DMS114 treated with DMSO at 0.1 percent for 48 hours (cell line): ENCODE measurements around the gene B4GALT4.
"Not testable (repeated sequence)": the region's sequence is repeated elsewhere in the genome, so short reads cannot be mapped to it uniquely, and the experiment has no call there.

Experiments
- DNase-seq: peaks from one replicate; lab custom pipeline; 2025; ENCODE audit not compliant: unreplicated experiment; lab: John Stamatoyannopoulos, UW

The B4GALT4 gene

DNA sequence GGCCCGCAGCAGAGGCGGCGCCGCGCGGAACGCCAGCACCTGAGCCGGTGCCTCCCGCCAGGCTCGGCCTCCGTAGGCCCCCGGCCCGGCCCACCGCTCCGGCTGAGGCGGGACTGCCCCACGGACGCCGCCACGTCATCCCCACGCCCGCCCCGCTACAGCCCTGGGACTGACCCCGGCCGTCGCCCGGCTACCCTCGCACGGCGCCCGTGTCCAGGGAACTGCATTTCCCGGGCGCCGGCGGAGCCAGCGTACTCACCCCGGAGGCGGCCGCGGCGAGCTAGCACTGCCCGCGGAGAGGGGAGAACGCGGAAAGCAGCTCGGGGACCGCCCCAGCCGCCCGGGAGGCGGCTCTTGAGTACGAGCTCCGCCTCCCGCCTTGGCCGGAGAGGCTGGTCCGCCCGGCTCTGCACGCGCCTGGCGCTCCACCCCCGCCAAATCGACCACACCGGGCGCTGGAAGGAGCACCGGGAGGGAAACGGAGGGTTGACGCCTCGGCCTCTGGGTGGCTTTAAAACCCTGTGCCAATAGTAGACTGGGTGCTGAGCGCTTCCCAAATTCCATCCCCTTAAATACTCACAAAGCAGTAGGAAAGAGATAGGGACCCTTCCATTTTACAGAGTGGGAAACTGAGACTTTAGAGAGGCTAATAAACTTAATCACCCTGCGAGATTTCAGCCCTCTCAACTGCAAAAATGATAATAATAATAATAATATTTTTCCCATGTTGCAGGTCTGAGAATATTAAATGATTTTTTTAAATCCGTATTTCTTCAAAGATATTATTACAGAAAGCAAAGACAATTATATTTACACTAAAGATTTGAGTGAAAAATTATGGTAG lies at the start of gene B4GALT4:
TSS of gene B4GALT4 (minus strand) at position 288 of the 844 bp plus-strand sequence. CDS start 10,779 bp downstream, outside the sequence.
- DNase-seq = peak; percentile 59

DNA sequence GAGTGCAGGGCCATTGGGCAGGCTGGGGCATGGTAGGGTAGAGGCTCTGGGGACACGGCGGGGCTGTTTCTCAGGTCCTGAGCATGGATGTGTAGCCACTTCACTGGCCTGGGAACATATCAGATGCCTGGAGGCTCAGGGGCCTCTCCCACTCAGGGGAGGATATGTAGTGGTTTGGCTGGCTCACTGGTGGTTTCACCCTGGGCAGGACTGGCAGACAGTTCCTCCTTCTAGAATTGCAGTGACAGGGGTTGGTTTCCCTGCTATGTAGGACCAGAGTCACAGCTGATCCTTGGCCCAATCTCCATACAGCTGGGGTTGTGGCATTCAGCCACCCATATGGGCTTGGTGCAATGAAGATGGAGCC lies 48.7 kb upstream of the B4GALT4 start:
- no peak for DNase-seq

DNA sequence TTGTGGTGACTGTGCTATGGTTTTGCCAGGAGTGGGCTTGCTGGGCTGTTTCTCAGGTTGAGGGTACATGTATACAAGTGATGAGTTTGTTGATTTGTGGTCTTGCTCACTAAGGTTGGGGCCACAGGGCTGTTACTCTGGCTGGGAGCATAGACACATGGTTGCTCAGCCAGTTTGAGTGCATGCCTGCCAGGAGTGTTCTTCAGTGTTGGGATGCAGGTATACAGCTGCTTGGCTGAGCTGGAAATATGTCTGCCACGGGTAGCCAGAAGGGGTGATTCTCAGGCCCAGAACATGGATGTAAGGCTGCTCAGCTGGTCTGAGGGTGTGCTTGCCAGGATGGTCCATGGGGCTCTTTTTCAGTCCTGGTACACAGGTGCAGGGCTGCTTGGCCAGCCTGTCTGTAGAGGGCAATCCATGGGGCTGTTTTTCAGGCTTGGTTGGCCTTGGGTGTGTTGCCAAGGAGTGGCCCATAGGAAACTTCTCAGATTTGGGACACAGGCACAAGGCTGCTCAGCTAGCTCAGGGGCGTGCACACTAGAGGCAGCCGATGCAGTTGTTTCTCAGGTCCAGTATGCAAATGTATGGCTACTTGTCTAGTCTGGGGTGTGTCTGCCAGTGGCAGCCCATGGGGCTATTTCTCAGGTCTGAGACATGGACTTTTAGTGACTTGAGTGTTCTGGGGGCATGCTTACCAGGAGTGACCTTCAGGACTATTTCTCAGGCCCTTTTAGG lies 48.2 kb upstream of the B4GALT4 start:
- DNase-seq = no peak

DNA sequence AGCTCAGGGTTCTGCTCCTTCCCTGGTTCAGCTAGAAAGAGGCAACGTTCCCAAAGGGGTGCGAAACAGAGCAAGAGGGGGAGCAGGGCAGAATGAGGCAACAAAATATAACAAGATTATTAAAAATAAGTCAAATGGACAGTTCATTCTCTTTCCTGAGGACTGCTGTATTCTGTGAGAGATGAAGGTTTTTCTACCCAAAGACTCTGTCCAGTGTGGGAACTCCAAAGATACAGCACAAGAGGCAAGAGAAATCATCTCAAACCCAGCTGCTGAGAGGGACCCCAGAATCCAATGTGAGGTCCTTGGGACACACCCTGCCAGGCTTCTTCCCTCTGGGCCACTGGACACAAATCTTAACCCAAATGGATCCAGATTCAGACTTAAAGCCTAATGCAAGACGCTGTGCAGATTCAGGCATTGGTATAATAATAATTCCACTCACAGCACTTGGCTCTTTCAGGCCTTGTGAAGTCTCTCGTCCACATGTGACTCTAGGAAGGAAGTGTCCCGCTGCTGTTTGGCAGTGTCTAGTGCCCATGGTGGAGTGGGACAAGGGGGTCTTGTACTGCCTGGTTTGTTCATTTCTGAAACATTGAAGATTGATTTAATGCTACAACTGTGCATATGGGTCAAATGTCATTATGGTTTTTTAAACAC lies 39.0 kb upstream of the B4GALT4 start:
- DNase-seq = no peak

- no peak for DNase-seq
These were observed 38.5 kb upstream of the B4GALT4 start for GRCh38 chr3:119279101-119279554.

DNA sequence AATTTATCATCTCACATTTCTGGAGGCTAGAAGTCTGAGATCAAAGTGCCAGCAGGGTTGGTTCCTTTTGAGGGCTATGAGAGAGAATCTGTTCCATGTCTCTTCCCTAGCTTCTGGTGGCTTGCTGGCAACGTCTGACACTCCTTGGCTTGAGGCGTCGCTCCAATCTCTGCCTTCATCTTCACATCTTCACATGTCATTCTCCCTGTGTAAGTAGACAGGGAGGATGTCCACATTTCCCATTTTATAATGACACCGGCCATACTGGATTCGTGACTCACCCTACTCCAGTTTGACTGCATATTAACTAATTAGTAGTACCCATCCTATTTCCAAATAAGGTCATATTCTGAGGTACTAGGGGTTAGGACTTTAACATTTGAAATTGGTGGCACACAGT lies 36.0 kb upstream of the B4GALT4 start:
- no peak for DNase-seq

DNA sequence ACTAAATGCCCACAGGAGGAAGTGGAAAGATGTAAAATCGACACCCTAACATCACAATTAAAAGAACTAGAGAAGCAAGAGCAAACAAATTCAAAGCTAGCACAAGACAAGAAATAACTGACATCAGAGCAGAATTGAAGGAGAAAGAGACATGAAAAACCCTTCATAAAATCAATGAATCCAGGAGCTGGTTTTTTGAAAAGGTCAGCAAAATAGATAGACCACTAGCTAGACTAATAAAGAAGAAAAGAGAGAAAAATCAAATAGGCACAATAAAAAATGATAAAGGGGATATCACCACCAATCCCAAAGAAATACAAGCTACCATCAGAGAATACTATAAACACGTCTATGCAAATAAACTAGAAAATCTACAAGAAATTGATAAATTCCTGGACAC lies 29.5 kb upstream of the B4GALT4 start:
- not testable (repeated sequence) for DNase-seq

DNA sequence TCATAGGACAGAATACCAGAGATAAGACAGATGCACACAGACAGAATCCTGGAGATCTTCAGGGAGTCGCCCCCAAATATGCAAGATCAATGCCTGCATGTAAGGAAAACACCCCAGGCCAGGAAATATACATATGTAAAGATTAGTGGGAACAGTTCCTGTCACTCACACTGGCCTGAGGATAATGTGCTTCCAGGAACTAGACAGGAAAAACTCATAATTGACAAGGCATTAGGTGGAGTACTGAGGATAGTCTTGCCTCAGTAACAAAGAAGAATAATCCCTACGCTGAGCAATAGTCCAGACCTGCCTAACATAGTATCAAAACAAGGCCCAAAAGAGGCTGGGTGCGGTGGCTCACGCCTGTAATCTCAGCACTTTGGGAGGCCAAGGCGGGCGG lies 20.4 kb upstream of the B4GALT4 start:
- DNase-seq = no peak

GRCh38 chr3:119259821-119260220 lies 19.1 kb upstream of the B4GALT4 start:
- DNase-seq = no peak

DNA sequence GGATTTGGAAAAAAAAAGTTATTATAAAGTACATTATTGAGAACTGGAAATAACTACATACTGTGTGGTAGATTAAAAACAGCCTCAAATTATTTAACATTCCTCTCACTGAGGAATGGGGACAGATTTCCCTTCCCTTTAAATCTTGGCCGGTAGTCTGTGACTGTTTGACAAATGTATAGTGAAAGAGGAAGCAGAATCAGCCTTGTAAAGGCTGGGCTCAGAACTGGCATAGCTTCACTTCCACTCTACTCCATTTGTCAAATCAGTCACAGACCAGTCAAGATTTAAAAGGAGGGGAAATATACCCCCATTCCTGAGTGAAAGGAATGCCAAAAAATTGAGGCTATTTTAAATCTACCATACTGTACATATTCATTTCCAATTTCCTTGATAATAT lies 18.2 kb upstream of the B4GALT4 start:
- DNase-seq = no peak

DNA sequence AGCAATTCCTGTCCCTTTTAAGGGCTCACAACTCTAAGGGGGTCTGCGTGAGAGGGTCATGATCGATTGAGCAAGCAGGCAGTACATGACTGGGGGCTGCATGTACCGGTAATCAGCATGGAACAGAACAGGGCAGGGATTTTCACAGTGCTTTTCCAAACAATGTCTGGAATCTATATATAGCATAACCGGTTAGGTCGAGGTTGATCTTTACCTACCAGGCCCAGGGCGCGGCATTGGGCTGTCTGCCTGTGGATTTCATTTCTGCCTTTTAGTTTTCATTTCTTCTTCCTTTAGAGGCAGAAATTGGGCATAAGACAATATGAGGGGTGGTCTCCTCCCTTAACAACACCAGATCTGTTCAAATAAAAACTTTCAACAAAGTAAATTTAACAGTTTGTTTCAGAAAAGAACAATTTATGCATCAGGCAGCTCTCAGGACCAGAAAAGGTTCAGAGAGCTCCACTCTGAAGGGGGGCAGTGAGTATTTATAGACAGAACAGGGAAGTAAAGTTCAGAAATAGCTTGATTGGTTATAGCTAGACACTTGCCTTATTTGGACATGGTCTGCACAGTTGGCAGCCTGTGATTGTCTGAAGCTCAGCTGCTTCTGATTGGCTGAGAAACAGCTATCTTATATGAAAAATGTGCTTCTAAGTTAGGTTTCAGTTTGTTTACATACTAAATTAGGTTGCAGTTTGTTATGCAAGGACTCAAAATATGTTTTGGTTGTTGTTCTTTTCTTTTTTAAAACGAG lies 17.2 kb upstream of the B4GALT4 start:
- no peak for DNase-seq

GRCh38 chr3:119257111-119257510 lies 16.4 kb upstream of the B4GALT4 start:
- no peak for DNase-seq

- DNase-seq = no peak
These were observed 14.5 kb upstream of the B4GALT4 start for GRCh38 chr3:119255214-119255613.

DNA sequence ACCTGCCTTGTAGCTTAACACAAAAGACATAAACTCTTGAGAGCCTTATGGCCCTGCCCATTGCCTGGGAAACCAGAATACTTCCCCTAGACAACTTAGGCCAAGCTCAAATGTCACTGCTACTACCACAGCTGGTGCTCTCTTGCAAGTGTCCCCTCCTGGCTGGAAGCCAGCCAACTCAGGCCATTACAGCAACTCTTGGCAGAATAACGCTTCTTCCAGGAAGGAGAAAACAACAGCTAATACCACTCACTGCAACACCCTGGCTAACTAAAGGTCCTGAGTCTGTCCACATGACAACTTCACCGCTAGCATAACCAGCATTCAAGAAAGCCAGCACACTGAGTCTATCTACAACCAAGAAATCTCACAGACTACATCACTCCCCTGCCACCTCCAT lies 5.1 kb upstream of the B4GALT4 start:
- no peak for DNase-seq

DNA sequence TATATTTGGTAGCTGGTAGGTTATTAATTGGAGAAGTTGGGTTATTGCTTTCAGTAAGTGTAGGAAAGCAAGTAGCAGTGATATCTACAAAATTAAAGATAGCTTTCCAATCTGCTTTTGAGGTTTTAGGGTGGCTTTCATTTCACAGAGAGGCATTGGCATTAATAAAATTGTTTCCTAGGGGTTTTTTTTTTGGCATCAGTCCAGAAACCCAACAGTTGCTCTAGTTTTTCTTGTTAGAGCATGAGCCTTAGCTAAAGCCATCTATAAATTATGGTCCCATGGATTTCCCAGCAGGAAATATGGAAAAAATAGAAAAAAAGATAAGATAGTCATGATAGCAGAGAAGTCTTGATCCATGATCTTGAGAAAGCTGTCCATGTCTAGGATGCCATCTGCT lies 3.0 kb upstream of the B4GALT4 start:
- DNase-seq = no peak

DNA sequence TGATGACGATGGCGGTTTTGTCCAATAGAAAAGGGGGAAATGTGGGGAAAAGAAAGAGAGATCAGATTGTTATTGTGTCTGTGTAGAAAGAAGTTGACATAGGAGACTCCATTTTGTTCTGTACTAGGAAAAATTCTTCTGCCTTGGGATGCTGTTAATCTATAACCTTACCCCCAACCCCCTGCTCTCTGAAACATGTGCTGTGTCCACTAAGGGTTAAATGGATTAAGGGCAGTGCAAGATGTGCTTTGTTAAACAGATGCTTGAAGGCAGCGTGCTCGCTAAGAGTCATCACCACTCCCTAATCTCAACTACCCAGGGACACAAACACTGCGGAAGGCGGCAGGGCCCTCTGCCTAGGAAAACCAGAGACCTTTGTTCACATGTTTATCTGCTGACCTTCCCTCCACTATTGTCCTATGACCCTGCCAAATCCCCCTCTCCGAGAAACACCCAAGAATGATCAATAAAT lies 2.4 kb upstream of the B4GALT4 start:
- DNase-seq = not testable (repeated sequence)

DNA sequence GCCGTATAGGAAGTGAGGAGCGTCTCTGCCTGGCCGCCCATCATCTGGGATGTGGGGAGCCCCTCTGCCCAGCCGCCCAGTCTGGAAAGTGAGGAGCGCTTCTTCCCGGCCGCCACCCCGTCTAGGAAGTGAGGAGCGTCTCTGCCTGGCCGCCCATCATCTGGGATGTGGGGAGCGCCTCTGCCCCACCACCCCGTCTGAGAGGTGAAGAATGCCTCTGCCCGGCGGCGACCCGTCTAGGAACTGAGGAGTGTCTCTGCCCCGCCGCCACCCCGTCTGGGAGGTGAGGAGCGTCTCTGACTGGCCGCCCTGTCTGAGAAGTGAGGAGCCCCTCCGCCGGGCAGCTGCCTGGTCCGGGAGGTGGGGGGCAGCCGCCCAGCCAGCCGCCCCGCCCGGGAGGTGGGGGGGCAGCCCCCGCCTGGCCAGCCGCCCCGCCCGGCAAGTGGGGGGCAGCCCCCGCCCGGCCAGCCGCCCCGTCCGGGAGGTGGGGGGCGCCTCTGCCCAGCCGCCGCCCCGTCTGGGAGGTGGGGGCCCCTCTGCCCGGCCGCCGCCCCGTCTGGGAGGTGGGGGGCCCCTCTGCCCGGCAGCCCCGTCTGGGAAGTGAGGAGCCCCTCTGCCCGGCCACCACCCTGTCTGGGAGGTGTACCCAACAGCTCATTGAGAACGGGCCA lies 1.8 kb upstream of the B4GALT4 start:
- DNase-seq = not testable (repeated sequence)

DNA sequence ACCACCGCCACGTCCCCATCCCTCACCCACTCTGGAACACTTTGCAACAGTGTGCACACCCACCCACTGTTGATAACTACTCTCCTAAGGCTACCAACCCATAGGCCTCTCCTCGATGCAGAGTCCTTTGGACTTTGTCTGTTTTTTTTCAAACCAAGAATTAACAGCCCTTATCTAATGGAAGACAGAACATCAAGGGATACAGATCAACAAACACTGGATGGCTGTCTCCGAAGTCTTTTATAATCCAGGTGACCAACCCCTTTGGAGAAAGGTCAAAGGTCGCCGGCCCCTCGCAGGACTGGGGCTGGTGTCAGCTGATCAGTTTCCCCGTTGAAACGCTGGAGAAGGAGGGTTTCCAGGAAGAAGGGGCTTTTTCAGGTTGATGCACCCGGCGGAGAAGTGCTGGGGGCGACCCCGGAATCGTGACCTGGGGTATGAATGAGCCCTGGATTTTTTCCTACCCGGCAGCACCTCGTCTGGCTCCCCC lies 532 bp downstream of the B4GALT4 start:
- no peak for DNase-seq

- no peak for DNase-seq
These were observed 1.4 kb downstream of the B4GALT4 start for GRCh38 chr3:119239206-119239820.

DNA sequence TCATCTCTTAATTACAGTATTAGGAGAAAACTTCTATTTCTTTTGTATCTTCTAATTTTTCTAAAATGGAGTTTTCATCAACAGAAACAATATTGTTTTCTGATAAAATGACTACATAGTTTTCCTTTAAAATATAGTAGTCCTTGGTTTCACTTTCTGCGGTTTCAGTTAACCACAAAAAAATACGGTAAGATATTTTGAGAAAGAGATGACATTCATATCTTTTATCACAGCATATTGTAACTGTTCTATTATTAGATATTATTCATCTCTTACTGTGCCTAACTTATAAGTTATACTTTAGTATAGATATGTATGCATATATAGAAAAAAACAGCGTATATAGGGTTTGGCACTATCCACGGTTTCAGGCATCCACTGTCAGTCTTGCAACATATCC lies 2.3 kb downstream of the B4GALT4 start:
- no peak for DNase-seq
